OCI-LY7 (cell line): ENCODE measurements around the gene FAM187B.

Experiments
- EZH2phosphoT487 ChIP-seq: fragments of 200-600 bp; sonication (generic); IDR thresholded peaks from 2 replicates; pipeline ENCODE4 v1.6.1; 2018; ENCODE audit warnings: low read depth, borderline replicate concordance, mild to moderate bottlenecking, mixed run types, antibody characterized with exemption, low read length, moderate library complexity, mixed read lengths
- TF ChIP-seq, protein P1 (sequence below): fragments of 200-600 bp; sonication (generic); conservative IDR thresholded peaks from 2 replicates; pipeline ENCODE4 v1.5.1; 2014; ENCODE audit warnings: mild to moderate bottlenecking, antibody characterized with exemption, low read length, moderate library complexity, mixed read lengths

GRCh38 chr19:35224681-35225571 is 3.6 kb downstream of the FAM187B start:
- TF ChIP-seq, protein P1, sequence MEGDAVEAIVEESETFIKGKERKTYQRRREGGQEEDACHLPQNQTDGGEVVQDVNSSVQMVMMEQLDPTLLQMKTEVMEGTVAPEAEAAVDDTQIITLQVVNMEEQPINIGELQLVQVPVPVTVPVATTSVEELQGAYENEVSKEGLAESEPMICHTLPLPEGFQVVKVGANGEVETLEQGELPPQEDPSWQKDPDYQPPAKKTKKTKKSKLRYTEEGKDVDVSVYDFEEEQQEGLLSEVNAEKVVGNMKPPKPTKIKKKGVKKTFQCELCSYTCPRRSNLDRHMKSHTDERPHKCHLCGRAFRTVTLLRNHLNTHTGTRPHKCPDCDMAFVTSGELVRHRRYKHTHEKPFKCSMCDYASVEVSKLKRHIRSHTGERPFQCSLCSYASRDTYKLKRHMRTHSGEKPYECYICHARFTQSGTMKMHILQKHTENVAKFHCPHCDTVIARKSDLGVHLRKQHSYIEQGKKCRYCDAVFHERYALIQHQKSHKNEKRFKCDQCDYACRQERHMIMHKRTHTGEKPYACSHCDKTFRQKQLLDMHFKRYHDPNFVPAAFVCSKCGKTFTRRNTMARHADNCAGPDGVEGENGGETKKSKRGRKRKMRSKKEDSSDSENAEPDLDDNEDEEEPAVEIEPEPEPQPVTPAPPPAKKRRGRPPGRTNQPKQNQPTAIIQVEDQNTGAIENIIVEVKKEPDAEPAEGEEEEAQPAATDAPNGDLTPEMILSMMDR = 0 out of 2 replicates have a peak, but pooled peaks have one; percentile 18
- TF ChIP-seq EZH2phosphoT487 = no peak
